ENCODE data around the gene MYO5A. TPM values are rescaled to one million over a fixed set of nuclear protein-coding genes. Genes with fewer than 3 reads are reported as not detected.

Gene MYO5A
- polyA plus RNA-seq, 2 of the 4 experiments (the other 2 are of a cell fraction): 15.1 to 46.7 TPM

- no peak for DNase-seq (ENCODE audit: low read depth in 1 of 2, low spot score in 1 of 2)
- TF ChIP-seq FOSL2 (IDR thresholded peaks at IDR 0.05) (no peak), FOSL2 (CRISPR knock-in tag; IDR thresholded peaks at IDR 0.05) (no peak), ESRRA (IDR thresholded peaks at IDR 0.05; ENCODE audit: borderline replicate concordance, low read length) (no peak), USF2 (IDR thresholded peaks at IDR 0.05) (no peak), HMGXB4 (CRISPR knock-in tag; IDR thresholded peaks at IDR 0.05; ENCODE audit: borderline replicate concordance) (no peak), POLR2A (IDR thresholded peaks at IDR 0.05; ENCODE audit: low read length) (no peak), SMC3 (IDR thresholded peaks at IDR 0.05) (no peak), POLR2AphosphoS2 (conservative IDR thresholded peaks at IDR 0.05; ENCODE audit: low read length) (no peak), ATOH8 (CRISPR knock-in tag; IDR thresholded peaks at IDR 0.05; ENCODE audit: low read depth) (no peak), RAD21 (conservative IDR thresholded peaks at IDR 0.05 in 1 of 2, IDR thresholded peaks at IDR 0.05 in 1 of 2) (no peak), CHD4 (IDR thresholded peaks at IDR 0.05; ENCODE audit: borderline replicate concordance) (no peak), NR3C1 (IDR thresholded peaks at IDR 0.05) (no peak), EHF (CRISPR knock-in tag; IDR thresholded peaks at IDR 0.05) (no peak), GATA3 (IDR thresholded peaks at IDR 0.05; ENCODE audit: borderline replicate concordance) (no peak), HDAC2 (IDR thresholded peaks at IDR 0.05) (no peak), RCOR1 (IDR thresholded peaks at IDR 0.05; ENCODE audit: low read depth, low read length) (no peak), NPAS2 (CRISPR knock-in tag; IDR thresholded peaks at IDR 0.05; ENCODE audit: borderline replicate concordance) (no peak), ZFP36 (IDR thresholded peaks at IDR 0.05; ENCODE audit: borderline replicate concordance, partially characterized antibody) (no peak)
- no peak for FAIRE-seq
- no peak overlapping the region for H3K4me2 ChIP-seq
- POLR2A ChIA-PET: no interaction called here
- WGBS (ENCODE audit: missing lambda C conversion rate): 88% methylated on average over 4 of the region's 4 CpGs
- CTCF ChIA-PET: interaction anchor here (1.2 to 1.4 kb wide), 2 partner anchors 201 to 309 kb away, joined by 3 to 4 read pairs; no protein-coding TSS in a partner anchor
- no peaks in the 10 kb centered on the region for H3K4me1 ChIP-seq
- H3K4me3 ChIP-seq: no peak overlapping the region
- no peak overlapping the region for H3K27ac ChIP-seq
- ATAC-seq: no peak
- no peaks in the 10 kb centered on the region for H3K9me3 ChIP-seq
These were observed 100.4 kb downstream of the MYO5A start for GRCh38 chr15:52428297-52428696.

- TF ChIP-seq KDM1A (IDR thresholded peaks at IDR 0.05; ENCODE audit: low read depth): no peak
- TF ChIP-seq MAX (IDR thresholded peaks at IDR 0.05): no peak
- TF ChIP-seq ATOH8 (CRISPR knock-in tag; IDR thresholded peaks at IDR 0.05; ENCODE audit: low read depth): no peak
- no peak for TF ChIP-seq NPAS2 (CRISPR knock-in tag; IDR thresholded peaks at IDR 0.05; ENCODE audit: borderline replicate concordance)
- no peak for TF ChIP-seq ESRRA (IDR thresholded peaks at IDR 0.05; ENCODE audit: borderline replicate concordance, low read length)
- TF ChIP-seq GATA3 (IDR thresholded peaks at IDR 0.05; ENCODE audit: borderline replicate concordance): no peak
- no peak for TF ChIP-seq HES2 (IDR thresholded peaks at IDR 0.05)
- no peak for TF ChIP-seq CHD4 (IDR thresholded peaks at IDR 0.05; ENCODE audit: borderline replicate concordance)
- TF ChIP-seq RARB (CRISPR knock-in tag; IDR thresholded peaks at IDR 0.05): no peak
- TF ChIP-seq JUNB (IDR thresholded peaks at IDR 0.05): no peak
- no peak for TF ChIP-seq E2F6 (IDR thresholded peaks at IDR 0.05; ENCODE audit: borderline replicate concordance, low read depth)
- no peak for TF ChIP-seq KDM5A (IDR thresholded peaks at IDR 0.05)
- TF ChIP-seq HOXB5 (CRISPR knock-in tag; IDR thresholded peaks at IDR 0.05): no peak
These were observed 100.9 kb downstream of the MYO5A start for GRCh38 chr15:52427804-52428203.

More at GRCh38 chr15:52427804-52428203, 100.9 kb downstream of the MYO5A start:
- no peak overlapping the region for H3K4me3 ChIP-seq
- no peak overlapping the region for H3K4me2 ChIP-seq
- H3K9me3 ChIP-seq: no peaks in the 10 kb centered on the region
- FAIRE-seq (no peak), DNase-seq (ENCODE audit: low read depth in 1 of 2, low spot score in 1 of 2) (no peak), ATAC-seq (peak; percentile 46 to 50; a peak in 4 of 6 replicates)
- no peaks in the 10 kb centered on the region for H3K4me1 ChIP-seq
- CTCF ChIA-PET: interaction anchor here (1.2 to 1.4 kb wide), 2 partner anchors 200 to 310 kb away, joined by 3 to 4 read pairs; no protein-coding TSS in a partner anchor
- POLR2A ChIA-PET: no interaction called here
- 19% methylated on average over 3 of the region's 3 CpGs for whole genome bisulfite sequencing (ENCODE audit: missing lambda C conversion rate)
- no peak overlapping the region for H3K27ac ChIP-seq
